Measurements from ENCODE around the gene ARPP21.

Gene ARPP21

GRCh38 chr3:35644451-35644850, 5.1 kb downstream of the ARPP21 start:
- Mint-ChIP-seq H3K27me3 (ENCODE audit: low read depth) (peaks cover 40% of the 10 kb centered on the region), H3K27ac (no peak overlapping the region), H3K4me1 (peaks cover 35% of the 10 kb centered on the region), H3K9me3 (no peaks in the 10 kb centered on the region), H3K36me3 (ENCODE audit: low read depth) (no peaks in the 10 kb centered on the region), H3K4me3 (peak overlapping the region in 2 of 3 experiments; percentile 96 to 97)
- no peak for TF ChIP-seq CTCF (IDR thresholded peaks at IDR 0.05; ENCODE audit: unreplicated experiment in 3 of 3)

GRCh38 chr3:35645189-35645588, 5.9 kb downstream of the ARPP21 start:
- TF ChIP-seq CTCF (IDR thresholded peaks at IDR 0.05; ENCODE audit: unreplicated experiment in 3 of 3), result no peak
- Mint-ChIP-seq H3K27me3 (ENCODE audit: low read depth) (peaks cover 33% of the 10 kb centered on the region), H3K4me3 (peak overlapping the region in 2 of 3 experiments; percentile 49 to 78), H3K4me1 (peaks cover 37% of the 10 kb centered on the region), H3K9me3 (no peaks in the 10 kb centered on the region), H3K27ac (no peak overlapping the region), H3K36me3 (ENCODE audit: low read depth) (no peaks in the 10 kb centered on the region)

GRCh38 chr3:35646081-35646480, 6.8 kb downstream of the ARPP21 start:
- Mint-ChIP-seq H3K36me3 (ENCODE audit: low read depth) (no peaks in the 10 kb centered on the region), H3K4me3 (peak overlapping the region in 1 of 3 experiments; percentile 78)
- no peak for TF ChIP-seq CTCF (IDR thresholded peaks at IDR 0.05; ENCODE audit: unreplicated experiment in 3 of 3)

GRCh38 chr3:35647461-35647860, 8.1 kb downstream of the ARPP21 start:
- no peaks in the 10 kb centered on the region for H3K9me3 Mint-ChIP-seq
- no peak for TF ChIP-seq CTCF (IDR thresholded peaks at IDR 0.05; ENCODE audit: unreplicated experiment in 3 of 3)
- H3K4me1 Mint-ChIP-seq, result peaks cover 56% of the 10 kb centered on the region
- peak overlapping the region in 1 of 3 experiments; percentile 49 for H3K4me3 Mint-ChIP-seq
- peaks cover 12% of the 10 kb centered on the region for H3K27me3 Mint-ChIP-seq (ENCODE audit: low read depth)
- no peaks in the 10 kb centered on the region for H3K36me3 Mint-ChIP-seq (ENCODE audit: low read depth)
- no peak overlapping the region for H3K27ac Mint-ChIP-seq

More at GRCh38 chr3:35646081-35646480, 6.8 kb downstream of the ARPP21 start:
- Mint-ChIP-seq H3K4me1 (peaks cover 43% of the 10 kb centered on the region), H3K9me3 (no peaks in the 10 kb centered on the region), H3K27ac (no peak overlapping the region), H3K27me3 (ENCODE audit: low read depth) (peaks cover 24% of the 10 kb centered on the region)

GRCh38 chr3:35648347-35648746, 9.0 kb downstream of the ARPP21 start:
- Mint-ChIP-seq H3K27me3 (ENCODE audit: low read depth) (peaks cover 3% of the 10 kb centered on the region), H3K9me3 (no peaks in the 10 kb centered on the region), H3K4me1 (peaks cover 58% of the 10 kb centered on the region), H3K4me3 (no peak overlapping the region), H3K27ac (no peak overlapping the region), H3K36me3 (ENCODE audit: low read depth) (no peaks in the 10 kb centered on the region)
- TF ChIP-seq CTCF (IDR thresholded peaks at IDR 0.05; ENCODE audit: unreplicated experiment in 3 of 3), result no peak

- Mint-ChIP-seq H3K9me3 (no peaks in the 10 kb centered on the region), H3K27ac (no peak overlapping the region), H3K4me1 (peaks cover 62% of the 10 kb centered on the region), H3K36me3 (ENCODE audit: low read depth) (no peaks in the 10 kb centered on the region), H3K4me3 (no peak overlapping the region), H3K27me3 (ENCODE audit: low read depth) (no peaks in the 10 kb centered on the region)
- no peak for TF ChIP-seq CTCF (IDR thresholded peaks at IDR 0.05; ENCODE audit: unreplicated experiment in 3 of 3)
Observed at GRCh38 chr3:35649405-35649804, 10.1 kb downstream of the ARPP21 start.
